GM12878 (cell line): ENCODE data around the gene NRP1. TPM values are rescaled to one million over a fixed set of nuclear protein-coding genes. Genes with fewer than 3 reads are reported as not detected.

ENCODE experiments used
- ATAC-seq: fragments of 200-7000 bp; cut with Tn5 transposase; 3 replicates; pipeline ENCODE4 v1.9.1; 2020; ENCODE audit warnings: mild to moderate bottlenecking, moderate library complexity
- BruUV-seq: library from RNA; stranded (reverse); fragments of 400-500 nt; replicated peaks from 2 replicates; lab custom pipeline; 2021; lab: Mats Ljungman, UMichigan
- CTCF ChIA-PET: fragments of 300-600 bp; sonication (Branson Sonifier 250); formaldehyde crosslinking; extraction: SDS; loops from one replicate; lab custom pipeline; 2021; ENCODE audit warnings: inconsistent platforms; lab: Yijun Ruan, JAX
- POLR2A ChIA-PET: fragments of 350-600 bp; formaldehyde crosslinking; extraction: SDS; loops from one replicate; lab custom pipeline; 2021; ENCODE audit warnings: inconsistent platforms; lab: Charles Lee
- RAD21 ChIA-PET: fragments of 300-600 bp; sonication (Branson Sonifier 250); formaldehyde crosslinking; loops from one replicate; lab custom pipeline; 2023; ENCODE audit warnings: antibody characterized with exemption; ENCODE audit not compliant: unreplicated experiment; lab: Charles Lee
- SMC1A ChIA-PET: fragments of 300-600 bp; sonication (Branson Sonifier 250); formaldehyde crosslinking; loops from one replicate; lab custom pipeline; 2023; ENCODE audit not compliant: unreplicated experiment, uncharacterized antibody; lab: Charles Lee
- DNase-seq: peaks from one replicate; pipeline ENCODE4 v3.0.0-alpha.2; 2011; ENCODE audit warnings: low read depth, low spot score
- FAIRE-seq: peaks from 3 replicates; lab custom pipeline; 2011; peaks lifted over from hg19 to GRCh38; lab: Jason Lieb, UNC
- H2AFZ ChIP-seq: 2 replicates; pipeline ENCODE4 v1.6.0; 2011; ENCODE audit warnings: low read depth, low read length, control low read depth; ENCODE audit not compliant: control insufficient read depth
- H3K27ac ChIP-seq: 2 replicates; pipeline ENCODE4 v1.5.1; 2011; ENCODE audit warnings: control low read depth; ENCODE audit not compliant: control insufficient read depth, insufficient read depth
- H3K27me3 ChIP-seq, 2 experiments: replicated peaks in 1 of 2; 2 replicates each; pipeline versions ENCODE4 v1.6.0 to v1.6.1; 2011; ENCODE audit warnings: low read length in 1 of 2; ENCODE audit not compliant: control insufficient read depth in 2 of 2, insufficient read depth in 2 of 2
- H3K36me3 ChIP-seq, 2 experiments: 2 replicates each; pipeline ENCODE4 v1.5.1; 2011; ENCODE audit warnings: low read length in 1 of 2; ENCODE audit not compliant: control insufficient read depth in 2 of 2, insufficient read depth in 2 of 2
- H3K4me1 ChIP-seq: 2 replicates; pipeline ENCODE4 v1.6.1; 2011; ENCODE audit warnings: mild to moderate bottlenecking, low read length, moderate library complexity, mixed read lengths; ENCODE audit not compliant: control insufficient read depth, insufficient read depth
- H3K4me2 ChIP-seq: 2 replicates; pipeline ENCODE4 v1.6.0; 2011; ENCODE audit warnings: control low read depth; ENCODE audit not compliant: control insufficient read depth, insufficient read depth
- H3K4me3 ChIP-seq: fragments of 200-600 bp; sonication (generic); 2 replicates; pipeline ENCODE4 v1.5.1; 2016
- H3K79me2 ChIP-seq: 2 replicates; pipeline ENCODE4 v1.6.0; 2011; ENCODE audit warnings: low read length; ENCODE audit not compliant: control insufficient read depth, insufficient read depth
- H3K9ac ChIP-seq: 2 replicates; pipeline ENCODE4 v1.8.0; 2011; ENCODE audit warnings: low read length, control low read depth, mixed read lengths; ENCODE audit not compliant: control insufficient read depth, insufficient read depth
- H3K9me3 ChIP-seq: replicated peaks from 3 replicates; pipeline ENCODE4 v1.5.1; 2011; ENCODE audit warnings: mild to moderate bottlenecking, low read length; ENCODE audit not compliant: control insufficient read depth, insufficient read depth
- H4K20me1 ChIP-seq: 2 replicates; pipeline ENCODE4 v1.6.0; 2011; ENCODE audit not compliant: control insufficient read depth, insufficient read depth
- CHD2 ChIP-seq: IDR thresholded peaks from 2 replicates; pipeline ENCODE4 v1.6.1; 2011; ENCODE audit warnings: low read depth, low read length, improper control_type of control experiment, borderline replicate concordance
- CREM ChIP-seq: IDR thresholded peaks from 2 replicates; pipeline ENCODE4 v1.6.1; 2014; ENCODE audit warnings: antibody characterized with exemption, low read depth
- EGR1 ChIP-seq, 2 experiments: IDR thresholded peaks; 1 replicate in 1 of 2; 2 replicates in 1 of 2; pipeline ENCODE4 v1.6.1; 2011 to 2012; ENCODE audit warnings: low read depth in 2 of 2, low read length in 2 of 2, borderline replicate concordance in 1 of 2, mild to moderate bottlenecking in 1 of 2, moderate library complexity in 1 of 2
- EP300 ChIP-seq, 2 experiments: fragments of 150-350 bp in 1 of 2; IDR thresholded peaks; 2 replicates each; pipeline ENCODE4 v1.6.1; 2011 to 2012; ENCODE audit warnings: low read depth in 2 of 2, low read length in 2 of 2, borderline replicate concordance in 1 of 2, improper control_type of control experiment in 1 of 2, inconsistent platforms in 1 of 2; ENCODE audit not compliant: control insufficient read depth in 1 of 2
- GABPA ChIP-seq: IDR thresholded peaks from 2 replicates; pipeline ENCODE4 v1.6.1; 2014; ENCODE audit warnings: antibody characterized with exemption, low read depth, mild to moderate bottlenecking, inconsistent platforms
- HCFC1 ChIP-seq: fragments of 150-350 bp; IDR thresholded peaks from 2 replicates; pipeline ENCODE4 v1.6.1; 2014; ENCODE audit warnings: low read length
- NFYA ChIP-seq: IDR thresholded peaks from 2 replicates; pipeline ENCODE4 v1.6.1; 2011; ENCODE audit warnings: low read depth, mild to moderate bottlenecking, low read length, improper control_type of control experiment, borderline replicate concordance
- NR2C2 ChIP-seq: IDR thresholded peaks from 2 replicates; pipeline ENCODE4 v1.6.1; 2011; ENCODE audit warnings: borderline replicate concordance, low read depth; ENCODE audit not compliant: control insufficient read depth, insufficient read length
- POLR2A ChIP-seq: IDR thresholded peaks from 2 replicates; pipeline ENCODE4 v1.6.1; 2011; ENCODE audit warnings: low read depth, mild to moderate bottlenecking, low read length
- TAF1 ChIP-seq: IDR thresholded peaks from 2 replicates; pipeline ENCODE4 v1.6.1; 2011; ENCODE audit warnings: mild to moderate bottlenecking, low read depth, low read length, borderline replicate concordance
- ZNF24 ChIP-seq: fragments of 450-650 bp; IDR thresholded peaks from 2 replicates; pipeline ENCODE4 v1.6.1; 2017; ENCODE audit warnings: antibody characterized with exemption, mild to moderate bottlenecking
- ZNF274 ChIP-seq: IDR thresholded peaks from one replicate; pipeline ENCODE4 v1.8.0; 2011; ENCODE audit not compliant: insufficient read length, insufficient read depth
- ZNF622 ChIP-seq: fragments of 450-650 bp; IDR thresholded peaks from 2 replicates; pipeline ENCODE4 v1.6.1; 2017; ENCODE audit warnings: mild to moderate bottlenecking, inconsistent platforms
- ZSCAN29 ChIP-seq: fragments of 450-650 bp; IDR thresholded peaks from 2 replicates; pipeline ENCODE4 v1.6.1; 2017; ENCODE audit warnings: mild to moderate bottlenecking, moderate library complexity
- WGBS: methylation state at CpG from one replicate; pipeline ENCODE4 v1.1.6; 2016; ENCODE audit warnings: low lambda C conversion rate; ENCODE audit not compliant: insufficient replicate concordance, insufficient coverage; ENCODE audit errors: missing lambda C conversion rate; 5-methylcytosine and 5-hydroxymethylcytosine counted together
- in situ Hi-C: fragments of 300-500 bp; cut with MboI; formaldehyde crosslinking; loops from 9 replicates; pipeline ENCODE4 v1.14.3; 2018; ENCODE audit warnings: mixed read lengths
- intact Hi-C: fragments of 100-400 bp; cut with micrococcal nuclease; formaldehyde crosslinking; loops from one replicate; pipeline ENCODE4 v1.14.2; 2022; ENCODE audit not compliant: unreplicated experiment
- polyA plus RNA-seq, 11 experiments: library from polyadenylated mRNA; depleted of rRNA in 4 of 11; unstranded in 6 of 11; stranded (reverse) in 5 of 11; fragments of >200 nt; fragmentation: Nextera tagmentation in 4 of 11; fragmentation: Illumina TruSeq in 1 of 11; extraction: Ambion mirVana in 4 of 11; extraction: Trizol in 1 of 11; gene quantifications; 1 replicate in 1 of 11; 2 replicates in 10 of 11; pipeline versions ENCODE4 v1.2.1 to v1.2.3, GENCODE V29; 2011 to 2016; ENCODE audit warnings: inconsistent platforms in 2 of 11, missing spikeins in 2 of 11, low read depth in 1 of 11
- total RNA-seq, 4 experiments: library from RNA; depleted of rRNA in 3 of 4; stranded (reverse); fragments of >200 nt in 3 of 4; fragmentation: Illumina TruSeq in 1 of 4; extraction: Trizol in 1 of 4; gene quantifications; 2 replicates each; pipeline versions ENCODE4 v1.2.1 to v1.2.3, GENCODE V29; 2013 to 2021
- TF ChIP-seq, protein P1 (sequence below): fragments of 450-650 bp; IDR thresholded peaks from 2 replicates; pipeline ENCODE4 v1.6.1; 2017; ENCODE audit warnings: mild to moderate bottlenecking, moderate library complexity
- TF ChIP-seq, protein P2 (sequence below): IDR thresholded peaks from 2 replicates; pipeline ENCODE4 v1.6.1; 2011; ENCODE audit warnings: low read depth, mild to moderate bottlenecking, low read length, moderate library complexity, borderline replicate concordance; ENCODE audit errors: extremely low read depth
- TF ChIP-seq, protein P3 (sequence below): fragments of 450-650 bp; IDR thresholded peaks from 2 replicates; pipeline ENCODE4 v1.6.1; 2018; ENCODE audit warnings: borderline replicate concordance, mild to moderate bottlenecking; ENCODE audit not compliant: partially characterized antibody

Gene NRP1
- total and polyA plus RNA-seq, 10 of the 15 experiments (the other 5 are each of a cell fraction or from before 2014, with no cell fraction given): 0.11 to 12.1 (median 0.52) TPM

DNA sequence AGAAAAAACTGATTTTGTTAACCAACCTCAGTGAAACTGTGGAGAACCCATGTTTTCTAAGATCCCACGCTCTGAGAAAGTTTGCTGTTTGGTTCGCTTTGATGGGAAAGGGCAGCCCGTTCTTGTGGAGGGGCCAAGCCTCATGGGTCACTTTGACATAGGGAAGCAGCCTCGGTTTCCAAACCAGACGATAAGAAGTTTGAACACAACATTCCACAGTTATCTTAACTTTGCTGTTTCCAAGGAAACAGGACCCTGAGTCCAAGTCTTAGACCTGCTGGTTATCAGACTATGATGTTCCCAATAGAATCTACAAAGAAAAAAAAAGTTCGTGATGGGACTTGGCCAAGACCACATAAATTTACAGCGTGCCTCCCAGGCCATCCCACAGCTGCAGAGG lies 182.3 kb downstream of the NRP1 start:
- H3K36me3 ChIP-seq: no peaks in the 10 kb centered on the region
- FAIRE-seq (no peak), ATAC-seq (no peak), DNase-seq (no peak)
- ChIA-PET CTCF (no interaction called here), SMC1A (no interaction called here), RAD21 (no interaction called here), POLR2A (no interaction called here)
- intact Hi-C loops: no loop called here
- H3K4me2 ChIP-seq: no peak overlapping the region
- no peak overlapping the region for H2AFZ ChIP-seq
- H3K4me1 ChIP-seq: no peaks in the 10 kb centered on the region
- no peaks in the 10 kb centered on the region for H3K9me3 ChIP-seq
- no peak overlapping the region for H3K9ac ChIP-seq
- H4K20me1 ChIP-seq: no peaks in the 10 kb centered on the region
- in situ Hi-C loops: loop anchor here (10.0 kb wide), 1 partner anchor 357 kb away; no protein-coding TSS in a partner anchor
- no peak overlapping the region for H3K27ac ChIP-seq
- H3K79me2 ChIP-seq: no peaks in the 10 kb centered on the region
- H3K27me3 ChIP-seq: no peaks in the 10 kb centered on the region
- no peak overlapping the region for H3K4me3 ChIP-seq
- no TSS peak for BruUV-seq
- 34% methylated on average over 7 of the region's 7 CpGs for WGBS
- no peak for TF ChIP-seq HCFC1
- TF ChIP-seq ZSCAN29: no peak
- no peak for TF ChIP-seq ZNF274
- TF ChIP-seq ZNF24: no peak
- TF ChIP-seq EP300 (IDR thresholded peaks at IDR 0.05; ENCODE audit: borderline replicate concordance in 1 of 2, control insufficient read depth in 1 of 2, low read depth in 2 of 2, low read length in 2 of 2): no peak
- no peak for TF ChIP-seq CREM
- TF ChIP-seq CHD2: no peak
- TF ChIP-seq, protein P1, sequence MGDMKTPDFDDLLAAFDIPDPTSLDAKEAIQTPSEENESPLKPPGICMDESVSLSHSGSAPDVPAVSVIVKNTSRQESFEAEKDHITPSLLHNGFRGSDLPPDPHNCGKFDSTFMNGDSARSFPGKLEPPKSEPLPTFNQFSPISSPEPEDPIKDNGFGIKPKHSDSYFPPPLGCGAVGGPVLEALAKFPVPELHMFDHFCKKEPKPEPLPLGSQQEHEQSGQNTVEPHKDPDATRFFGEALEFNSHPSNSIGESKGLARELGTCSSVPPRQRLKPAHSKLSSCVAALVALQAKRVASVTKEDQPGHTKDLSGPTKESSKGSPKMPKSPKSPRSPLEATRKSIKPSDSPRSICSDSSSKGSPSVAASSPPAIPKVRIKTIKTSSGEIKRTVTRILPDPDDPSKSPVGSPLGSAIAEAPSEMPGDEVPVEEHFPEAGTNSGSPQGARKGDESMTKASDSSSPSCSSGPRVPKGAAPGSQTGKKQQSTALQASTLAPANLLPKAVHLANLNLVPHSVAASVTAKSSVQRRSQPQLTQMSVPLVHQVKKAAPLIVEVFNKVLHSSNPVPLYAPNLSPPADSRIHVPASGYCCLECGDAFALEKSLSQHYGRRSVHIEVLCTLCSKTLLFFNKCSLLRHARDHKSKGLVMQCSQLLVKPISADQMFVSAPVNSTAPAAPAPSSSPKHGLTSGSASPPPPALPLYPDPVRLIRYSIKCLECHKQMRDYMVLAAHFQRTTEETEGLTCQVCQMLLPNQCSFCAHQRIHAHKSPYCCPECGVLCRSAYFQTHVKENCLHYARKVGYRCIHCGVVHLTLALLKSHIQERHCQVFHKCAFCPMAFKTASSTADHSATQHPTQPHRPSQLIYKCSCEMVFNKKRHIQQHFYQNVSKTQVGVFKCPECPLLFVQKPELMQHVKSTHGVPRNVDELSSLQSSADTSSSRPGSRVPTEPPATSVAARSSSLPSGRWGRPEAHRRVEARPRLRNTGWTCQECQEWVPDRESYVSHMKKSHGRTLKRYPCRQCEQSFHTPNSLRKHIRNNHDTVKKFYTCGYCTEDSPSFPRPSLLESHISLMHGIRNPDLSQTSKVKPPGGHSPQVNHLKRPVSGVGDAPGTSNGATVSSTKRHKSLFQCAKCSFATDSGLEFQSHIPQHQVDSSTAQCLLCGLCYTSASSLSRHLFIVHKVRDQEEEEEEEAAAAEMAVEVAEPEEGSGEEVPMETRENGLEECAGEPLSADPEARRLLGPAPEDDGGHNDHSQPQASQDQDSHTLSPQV: no peak
- TF ChIP-seq POLR2A: no peak
- no peak for TF ChIP-seq TAF1
- TF ChIP-seq, protein P2, sequence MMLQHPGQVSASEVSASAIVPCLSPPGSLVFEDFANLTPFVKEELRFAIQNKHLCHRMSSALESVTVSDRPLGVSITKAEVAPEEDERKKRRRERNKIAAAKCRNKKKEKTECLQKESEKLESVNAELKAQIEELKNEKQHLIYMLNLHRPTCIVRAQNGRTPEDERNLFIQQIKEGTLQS: no peak
- TF ChIP-seq NFYA: no peak
- no peak for TF ChIP-seq GABPA
- no peak for TF ChIP-seq ZNF622
- TF ChIP-seq NR2C2: no peak
- TF ChIP-seq, protein P3, sequence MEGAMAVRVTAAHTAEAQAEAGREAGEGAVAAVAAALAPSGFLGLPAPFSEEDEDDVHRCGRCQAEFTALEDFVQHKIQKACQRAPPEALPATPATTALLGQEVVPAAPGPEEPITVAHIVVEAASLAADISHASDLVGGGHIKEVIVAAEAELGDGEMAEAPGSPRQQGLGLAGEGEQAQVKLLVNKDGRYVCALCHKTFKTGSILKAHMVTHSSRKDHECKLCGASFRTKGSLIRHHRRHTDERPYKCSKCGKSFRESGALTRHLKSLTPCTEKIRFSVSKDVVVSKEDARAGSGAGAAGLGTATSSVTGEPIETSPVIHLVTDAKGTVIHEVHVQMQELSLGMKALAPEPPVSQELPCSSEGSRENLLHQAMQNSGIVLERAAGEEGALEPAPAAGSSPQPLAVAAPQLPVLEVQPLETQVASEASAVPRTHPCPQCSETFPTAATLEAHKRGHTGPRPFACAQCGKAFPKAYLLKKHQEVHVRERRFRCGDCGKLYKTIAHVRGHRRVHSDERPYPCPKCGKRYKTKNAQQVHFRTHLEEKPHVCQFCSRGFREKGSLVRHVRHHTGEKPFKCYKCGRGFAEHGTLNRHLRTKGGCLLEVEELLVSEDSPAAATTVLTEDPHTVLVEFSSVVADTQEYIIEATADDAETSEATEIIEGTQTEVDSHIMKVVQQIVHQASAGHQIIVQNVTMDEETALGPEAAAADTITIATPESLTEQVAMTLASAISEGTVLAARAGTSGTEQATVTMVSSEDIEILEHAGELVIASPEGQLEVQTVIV: no peak
- TF ChIP-seq EGR1 (IDR thresholded peaks at IDR 0.05; ENCODE audit: borderline replicate concordance in 1 of 2, low read depth in 2 of 2, low read length in 2 of 2): no peak
